ENCODE measurements around the gene KCTD6. TPM values are rescaled to one million over a fixed set of nuclear protein-coding genes. Genes with fewer than 3 reads are reported as not detected.

Gene KCTD6
- total RNA-seq, 1 donor from 2014 or later: 3.9 TPM

GRCh38 chr3:58508437-58508836, 16.5 kb downstream of the KCTD6 start:
- FAIRE-seq (no peak), DNase-seq (ENCODE audit: low read depth) (no peak)
- TF ChIP-seq CTCF (IDR thresholded peaks at IDR 0.05; ENCODE audit: insufficient read depth, low read length, severe bottlenecking): no peak
- Histone ChIP-seq H3K36me3 (ENCODE audit: control insufficient read depth, insufficient read depth, low read length) (no peaks in the 10 kb centered on the region), H3K4me3 (ENCODE audit: low read depth, low read length) (no peak overlapping the region), H3K27me3 (ENCODE audit: control insufficient read depth, insufficient read depth, low read length) (no peaks in the 10 kb centered on the region)

GRCh38 chr3:58514405-58514804, 22.5 kb downstream of the KCTD6 start:
- no peaks in the 10 kb centered on the region for H3K27me3 ChIP-seq (ENCODE audit: control insufficient read depth, insufficient read depth, low read length)
- H3K4me3 ChIP-seq (ENCODE audit: low read depth, low read length): no peak overlapping the region
- TF ChIP-seq CTCF (IDR thresholded peaks at IDR 0.05; ENCODE audit: insufficient read depth, low read length, severe bottlenecking): no peak
- FAIRE-seq: no peak
- no peak for DNase-seq (ENCODE audit: low read depth)
- H3K36me3 ChIP-seq (ENCODE audit: control insufficient read depth, insufficient read depth, low read length): no peaks in the 10 kb centered on the region

GRCh38 chr3:58518291-58518789, 26.4 kb downstream of the KCTD6 start:
- Histone ChIP-seq H3K4me3 (ENCODE audit: low read depth, low read length) (no peak overlapping the region), H3K36me3 (ENCODE audit: control insufficient read depth, insufficient read depth, low read length) (no peaks in the 10 kb centered on the region), H3K27me3 (ENCODE audit: control insufficient read depth, insufficient read depth, low read length) (no peaks in the 10 kb centered on the region)
- DNase-seq (ENCODE audit: low read depth) (no peak), FAIRE-seq (no peak)
- TF ChIP-seq CTCF (IDR thresholded peaks at IDR 0.05; ENCODE audit: insufficient read depth, low read length, severe bottlenecking): no peak

GRCh38 chr3:58519668-58520402, 27.9 kb downstream of the KCTD6 start:
- no peak for TF ChIP-seq CTCF (IDR thresholded peaks at IDR 0.05; ENCODE audit: insufficient read depth, low read length, severe bottlenecking)
- no peak for FAIRE-seq
- no peaks in the 10 kb centered on the region for H3K27me3 ChIP-seq (ENCODE audit: control insufficient read depth, insufficient read depth, low read length)

GRCh38 chr3:58520403-58521335, 28.8 kb downstream of the KCTD6 start:
- no peak overlapping the region for H3K4me3 ChIP-seq (ENCODE audit: low read depth, low read length)
- DNase-seq (ENCODE audit: low read depth): no peak
- peak; percentile 94 for FAIRE-seq
- no peak for TF ChIP-seq CTCF (IDR thresholded peaks at IDR 0.05; ENCODE audit: insufficient read depth, low read length, severe bottlenecking)
- H3K27me3 ChIP-seq (ENCODE audit: control insufficient read depth, insufficient read depth, low read length): no peaks in the 10 kb centered on the region
- no peaks in the 10 kb centered on the region for H3K36me3 ChIP-seq (ENCODE audit: control insufficient read depth, insufficient read depth, low read length)

More at GRCh38 chr3:58519668-58520402, 27.9 kb downstream of the KCTD6 start:
- no peak for DNase-seq (ENCODE audit: low read depth)
- no peaks in the 10 kb centered on the region for H3K36me3 ChIP-seq (ENCODE audit: control insufficient read depth, insufficient read depth, low read length)
- H3K4me3 ChIP-seq (ENCODE audit: low read depth, low read length): no peak overlapping the region

Data from bronchial epithelial cell (primary cell).